ENCODE data around the gene ASB13. TPM values are rescaled to one million over a fixed set of nuclear protein-coding genes. Genes with fewer than 3 reads are reported as not detected.

The ASB13 gene
- total RNA-seq, 1 donor from 2014 or later, result 28.2 TPM

DNA sequence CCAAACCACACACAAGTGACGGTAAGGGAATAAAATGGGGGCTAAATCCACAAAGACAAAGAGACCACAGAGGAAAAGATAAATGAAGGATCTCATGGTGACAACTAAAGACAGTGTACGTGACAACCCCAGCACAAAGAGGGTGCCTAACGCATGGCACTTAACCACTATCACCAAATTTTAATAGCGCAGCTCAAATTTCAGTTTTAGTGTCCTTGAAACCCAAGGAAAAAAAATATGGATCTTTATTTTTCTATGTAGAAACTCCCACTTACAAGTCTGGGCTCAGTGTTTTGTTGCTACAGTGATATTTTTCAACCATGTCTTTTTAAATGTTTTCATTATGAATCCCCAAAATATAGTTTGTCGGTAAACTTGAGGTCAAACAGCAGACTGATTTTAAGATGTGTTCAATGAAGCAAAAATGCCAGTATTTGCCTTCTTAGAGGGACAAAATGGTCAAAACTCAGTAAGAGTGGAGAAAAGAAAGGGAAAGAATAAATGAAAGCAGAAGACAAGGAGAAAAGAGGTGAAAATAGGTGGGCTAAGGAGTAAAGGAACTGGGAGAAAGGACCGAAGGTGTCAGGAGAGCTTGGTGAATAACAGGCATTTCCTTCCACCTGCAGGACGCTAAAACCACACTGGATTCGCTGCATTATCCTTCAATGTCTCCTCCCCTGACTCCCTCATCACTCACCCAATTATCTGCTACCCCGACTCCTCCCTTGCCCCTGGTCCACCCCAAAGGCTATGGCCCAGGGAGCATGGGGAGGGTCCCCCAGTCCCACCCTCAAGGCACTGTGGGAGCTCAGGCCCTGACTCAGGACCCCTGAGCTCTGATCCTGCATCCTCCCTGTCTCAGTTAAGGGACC is 3.5 kb downstream of the ASB13 start:
- no peaks in the 10 kb centered on the region for H3K36me3 Mint-ChIP-seq
- TF ChIP-seq, protein P1, sequence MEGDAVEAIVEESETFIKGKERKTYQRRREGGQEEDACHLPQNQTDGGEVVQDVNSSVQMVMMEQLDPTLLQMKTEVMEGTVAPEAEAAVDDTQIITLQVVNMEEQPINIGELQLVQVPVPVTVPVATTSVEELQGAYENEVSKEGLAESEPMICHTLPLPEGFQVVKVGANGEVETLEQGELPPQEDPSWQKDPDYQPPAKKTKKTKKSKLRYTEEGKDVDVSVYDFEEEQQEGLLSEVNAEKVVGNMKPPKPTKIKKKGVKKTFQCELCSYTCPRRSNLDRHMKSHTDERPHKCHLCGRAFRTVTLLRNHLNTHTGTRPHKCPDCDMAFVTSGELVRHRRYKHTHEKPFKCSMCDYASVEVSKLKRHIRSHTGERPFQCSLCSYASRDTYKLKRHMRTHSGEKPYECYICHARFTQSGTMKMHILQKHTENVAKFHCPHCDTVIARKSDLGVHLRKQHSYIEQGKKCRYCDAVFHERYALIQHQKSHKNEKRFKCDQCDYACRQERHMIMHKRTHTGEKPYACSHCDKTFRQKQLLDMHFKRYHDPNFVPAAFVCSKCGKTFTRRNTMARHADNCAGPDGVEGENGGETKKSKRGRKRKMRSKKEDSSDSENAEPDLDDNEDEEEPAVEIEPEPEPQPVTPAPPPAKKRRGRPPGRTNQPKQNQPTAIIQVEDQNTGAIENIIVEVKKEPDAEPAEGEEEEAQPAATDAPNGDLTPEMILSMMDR (conservative IDR thresholded peaks at IDR 0.05), result no peak
- no peaks in the 10 kb centered on the region for H3K27me3 Mint-ChIP-seq
- no peak overlapping the region for H3K4me3 Mint-ChIP-seq
- no peak overlapping the region for H3K27ac Mint-ChIP-seq
- no peak for DNase-seq (ENCODE audit: extremely low spot score, unreplicated experiment)
- peaks cover 51% of the 10 kb centered on the region for H3K4me1 Mint-ChIP-seq (ENCODE audit: unreplicated experiment)
- H3K9me3 Mint-ChIP-seq, result no peaks in the 10 kb centered on the region

DNA sequence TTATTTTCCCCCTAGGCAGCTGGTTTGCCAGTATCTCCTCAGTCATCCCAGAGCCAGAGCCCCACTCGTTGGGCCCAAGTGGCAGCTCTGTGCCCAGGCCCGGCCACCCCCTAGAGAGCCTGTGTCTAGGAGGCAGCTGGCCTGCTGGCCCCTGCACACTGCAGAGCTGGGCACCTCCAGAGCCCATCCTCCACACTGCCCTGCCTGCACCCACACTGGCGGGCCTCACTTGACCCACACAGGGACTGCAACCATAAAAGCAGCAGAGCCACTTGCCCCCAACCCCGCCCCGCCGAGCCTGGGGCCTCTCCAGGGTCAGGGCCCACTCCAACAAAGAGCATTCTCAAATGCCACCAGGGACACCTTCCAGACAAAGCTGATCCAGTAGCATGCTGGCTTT is 5.4 kb downstream of the ASB13 start:
- Mint-ChIP-seq H3K27ac (no peak overlapping the region), H3K27me3 (no peaks in the 10 kb centered on the region), H3K4me1 (ENCODE audit: unreplicated experiment) (peaks cover 44% of the 10 kb centered on the region), H3K36me3 (no peaks in the 10 kb centered on the region), H3K4me3 (no peak overlapping the region), H3K9me3 (no peaks in the 10 kb centered on the region)
- TF ChIP-seq, protein P1 (conservative IDR thresholded peaks at IDR 0.05), result no peak
- no peak for DNase-seq (ENCODE audit: extremely low spot score, unreplicated experiment)

DNA sequence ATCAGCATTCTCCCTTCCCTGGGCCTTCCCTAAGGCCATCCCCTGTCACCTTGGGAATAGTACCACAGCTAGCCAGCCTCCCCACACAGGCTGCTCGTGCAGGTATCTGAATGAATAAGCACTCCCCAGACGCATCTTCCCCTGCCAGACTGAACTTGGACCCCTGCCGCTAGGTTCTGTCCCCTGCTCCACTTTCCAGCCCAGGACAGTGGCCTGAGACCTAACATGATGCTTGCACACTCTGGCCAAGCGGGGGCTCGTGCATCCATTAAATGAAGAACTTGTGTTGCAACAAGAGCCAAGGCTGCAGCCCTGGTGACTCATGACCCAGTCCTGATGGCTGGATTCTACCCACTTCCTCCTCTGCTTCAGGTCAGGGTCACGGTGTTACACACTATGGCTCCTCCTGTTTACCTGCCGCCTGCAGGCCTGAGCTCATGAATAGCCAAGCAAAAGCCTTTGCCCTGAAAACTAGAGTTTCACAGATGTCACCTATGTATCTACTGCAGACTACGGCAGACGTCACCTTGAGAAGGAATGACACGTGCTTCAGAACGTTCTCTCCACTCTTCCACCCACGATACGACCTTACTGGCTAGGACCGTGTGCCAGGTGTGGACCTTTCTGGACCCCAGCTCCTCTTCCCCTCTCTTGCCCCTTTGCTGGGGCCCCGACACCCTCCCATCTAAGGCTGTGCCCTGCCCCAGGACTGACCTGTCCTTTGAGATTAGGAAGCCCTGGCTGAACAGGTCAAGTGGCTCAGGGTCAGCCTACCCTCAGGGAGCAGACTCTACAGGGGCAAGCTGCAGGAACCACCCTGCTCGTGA is 6.5 kb downstream of the ASB13 start:
- DNase-seq (ENCODE audit: extremely low spot score, unreplicated experiment), result peak; percentile 53
- Mint-ChIP-seq H3K4me3 (peak overlapping the region; percentile 76), H3K4me1 (ENCODE audit: unreplicated experiment) (peaks cover 48% of the 10 kb centered on the region), H3K9me3 (no peaks in the 10 kb centered on the region), H3K36me3 (no peaks in the 10 kb centered on the region), H3K27me3 (no peaks in the 10 kb centered on the region), H3K27ac (peak overlapping the region; percentile 72)
- TF ChIP-seq, protein P1 (conservative IDR thresholded peaks at IDR 0.05), result no peak

DNA sequence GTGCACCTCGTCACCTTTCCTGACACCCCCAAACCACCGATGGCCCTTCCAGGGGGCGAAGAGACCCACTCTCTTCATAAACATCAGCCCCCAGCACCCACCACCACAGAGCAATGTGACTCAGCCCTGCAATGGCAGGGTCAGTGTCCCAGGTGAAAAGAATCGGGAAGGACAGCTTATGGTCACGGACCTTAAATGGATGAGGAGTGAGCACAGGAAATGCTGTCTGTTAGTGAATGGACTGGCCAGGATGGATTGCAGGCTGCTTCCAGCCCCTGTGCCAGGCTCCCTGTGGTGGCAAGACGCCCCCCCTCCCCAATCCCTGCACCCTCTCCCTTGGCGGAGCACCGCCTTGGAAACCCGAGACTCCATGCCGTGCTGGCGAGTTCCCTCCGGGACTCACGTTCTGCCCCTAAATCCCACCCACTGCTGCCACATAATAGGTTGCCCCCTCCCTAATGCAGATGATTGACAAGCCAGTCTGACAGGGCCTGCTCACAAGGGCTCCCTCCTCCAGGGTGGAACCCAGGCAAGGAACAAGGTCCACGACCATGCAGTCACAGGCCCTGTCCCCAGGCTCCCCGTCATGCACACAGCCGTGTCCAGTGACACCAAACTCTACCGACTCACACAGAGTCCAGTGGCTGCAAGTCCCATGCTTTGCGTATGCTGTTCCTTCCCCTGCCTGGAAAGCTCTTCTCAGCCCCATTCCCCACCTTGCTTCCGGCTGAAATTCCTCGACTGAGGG is 7.3 kb downstream of the ASB13 start:
- Mint-ChIP-seq H3K9me3 (no peaks in the 10 kb centered on the region), H3K36me3 (no peaks in the 10 kb centered on the region), H3K4me3 (peak overlapping the region; percentile 76), H3K4me1 (ENCODE audit: unreplicated experiment) (peaks cover 44% of the 10 kb centered on the region), H3K27me3 (no peaks in the 10 kb centered on the region), H3K27ac (peak overlapping the region; percentile 72)
- TF ChIP-seq, protein P1 (conservative IDR thresholded peaks at IDR 0.05), result no peak
- DNase-seq (ENCODE audit: extremely low spot score, unreplicated experiment), result no peak

Data from type B pancreatic cell (in vitro differentiated cells).